ENCODE data around the gene CEND1. TPM values are rescaled to one million over a fixed set of nuclear protein-coding genes. Genes with fewer than 3 reads are reported as not detected.

Gene CEND1
- total RNA-seq, 2 donors from 2014 or later = 0.35 to 0.40 TPM

- DNase-seq = no peak
- Histone ChIP-seq H3K27ac (no peak overlapping the region), H3K9me3 (no peaks in the 10 kb centered on the region), H3K4me3 (no peak overlapping the region), H3K27me3 (peaks cover 6% of the 10 kb centered on the region), H3K9ac (ENCODE audit: low read depth in 2 of 2, low read length in 2 of 2) (peak overlapping the region in 1 of 2 donors; percentile 13), H3K36me3 (peaks cover 7% of the 10 kb centered on the region), H3K4me1 (peaks cover 45% of the 10 kb centered on the region)
- no peak for TF ChIP-seq CTCF (IDR thresholded peaks at IDR 0.05)
- intact Hi-C loops (cut with DNase I) = no loop called here
Measured at GRCh38 chr11:823441-824291, 33.8 kb upstream of the CEND1 start.

- Histone ChIP-seq H3K4me3 (peak overlapping the region; percentile 70), H3K36me3 (peaks cover 7% of the 10 kb centered on the region), H3K9me3 (no peaks in the 10 kb centered on the region), H3K27ac (peak overlapping the region; percentile 98), H3K4me1 (peaks cover 43% of the 10 kb centered on the region), H3K9ac (ENCODE audit: low read depth in 2 of 2, low read length in 2 of 2) (peak overlapping the region; percentile 49 to 93), H3K27me3 (no peaks in the 10 kb centered on the region)
- intact Hi-C loops (cut with DNase I) = no loop called here
- DNase-seq = no peak
- no peak for TF ChIP-seq CTCF (IDR thresholded peaks at IDR 0.05)
Measured at GRCh38 chr11:821512-822371, 31.9 kb upstream of the CEND1 start.

- intact Hi-C loops (cut with DNase I) = no loop called here
- peaks cover 7% of the 10 kb centered on the region for H3K36me3 ChIP-seq
- peak overlapping the region; percentile 98 for H3K27ac ChIP-seq
- H3K4me3 ChIP-seq = peak overlapping the region; percentile 70
- peaks cover 42% of the 10 kb centered on the region for H3K4me1 ChIP-seq
- peak; percentile 80 for DNase-seq
- TF ChIP-seq CTCF (IDR thresholded peaks at IDR 0.05) = no peak
- no peaks in the 10 kb centered on the region for H3K9me3 ChIP-seq
- H3K9ac ChIP-seq (ENCODE audit: low read depth in 2 of 2, low read length in 2 of 2) = peak overlapping the region; percentile 83 to 93
- no peaks in the 10 kb centered on the region for H3K27me3 ChIP-seq
Measured at GRCh38 chr11:820655-821511, 31.0 kb upstream of the CEND1 start.

GRCh38 chr11:819943-820649 lies 30.2 kb upstream of the CEND1 start:
- Histone ChIP-seq H3K9ac (ENCODE audit: low read depth in 2 of 2, low read length in 2 of 2) (peak overlapping the region; percentile 83 to 93), H3K27me3 (no peaks in the 10 kb centered on the region), H3K36me3 (peaks cover 7% of the 10 kb centered on the region), H3K4me3 (peak overlapping the region; percentile 70), H3K4me1 (peaks cover 38% of the 10 kb centered on the region), H3K9me3 (no peaks in the 10 kb centered on the region), H3K27ac (peak overlapping the region; percentile 98)
- intact Hi-C loops (cut with DNase I) = no loop called here
- no peak for TF ChIP-seq CTCF (IDR thresholded peaks at IDR 0.05)
- peak; percentile 96 for DNase-seq

All from colonic mucosa (tissue), 4 donors.